Karpas-422 (cell line): ENCODE data around the gene RAB15. TPM values are rescaled to one million over a fixed set of nuclear protein-coding genes. Genes with fewer than 3 reads are reported as not detected.

Experiments used
- DNase-seq: peaks from one replicate; pipeline ENCODE4 v3.0.0-alpha.2; 2015
- H2AFZ ChIP-seq: fragments of 200-600 bp; sonication (generic); 2 replicates; pipeline ENCODE4 v1.6.1; 2014; ENCODE audit warnings: antibody characterized with exemption, low read length, mixed read lengths
- H3K27ac ChIP-seq: fragments of 200-600 bp; sonication (generic); 2 replicates; pipeline ENCODE4 v1.5.1; 2014; ENCODE audit warnings: mild to moderate bottlenecking, low read length, moderate library complexity
- H3K27me3 ChIP-seq: fragments of 200-600 bp; sonication (generic); 2 replicates; pipeline ENCODE4 v1.6.1; 2014; ENCODE audit warnings: low read length, mixed read lengths
- H3K36me3 ChIP-seq: fragments of 200-600 bp; sonication (generic); 2 replicates; pipeline ENCODE4 v1.6.1; 2014; ENCODE audit warnings: low read length, mixed read lengths; ENCODE audit not compliant: insufficient read depth
- H3K4me1 ChIP-seq: fragments of 200-600 bp; sonication (generic); 2 replicates; pipeline ENCODE4 v1.6.1; 2014; ENCODE audit warnings: mild to moderate bottlenecking, low read length, mixed read lengths
- H3K4me2 ChIP-seq: fragments of 200-600 bp; sonication (generic); 2 replicates; pipeline ENCODE4 v1.6.1; 2014; ENCODE audit warnings: low read length, low read depth, mild to moderate bottlenecking; ENCODE audit not compliant: poor library complexity, severe bottlenecking
- H3K4me3 ChIP-seq: fragments of 200-600 bp; sonication (generic); 2 replicates; pipeline ENCODE4 v1.5.1; 2014; ENCODE audit warnings: mild to moderate bottlenecking, antibody characterized with exemption, low read length, mixed read lengths
- H3K79me2 ChIP-seq: fragments of 200-600 bp; sonication (generic); 2 replicates; pipeline ENCODE4 v1.6.1; 2014; ENCODE audit warnings: mild to moderate bottlenecking, low read length, mixed read lengths
- H3K9ac ChIP-seq: fragments of 200-600 bp; sonication (generic); 2 replicates; pipeline ENCODE4 v1.6.0; 2014; ENCODE audit warnings: low read length
- H3K9me2 ChIP-seq: fragments of 200-600 bp; sonication (generic), shearing (Covaris generic); replicated peaks from 2 replicates; pipeline ENCODE4 v1.6.0; 2014; ENCODE audit warnings: mild to moderate bottlenecking, low read length, moderate library complexity; ENCODE audit not compliant: insufficient read depth
- H3K9me3 ChIP-seq: fragments of 300-700, 200-600 bp; sonication (generic); 2 replicates; pipeline ENCODE4 v1.6.1; 2014; ENCODE audit warnings: low read length, mixed read lengths
- H4K20me1 ChIP-seq: fragments of 200-600 bp; sonication (generic); 2 replicates; pipeline ENCODE4 v1.6.1; 2014; ENCODE audit warnings: mild to moderate bottlenecking, antibody characterized with exemption, low read length, low read depth; ENCODE audit not compliant: insufficient read depth
- total RNA-seq: library from RNA; depleted of rRNA; stranded (reverse); fragments of >200 nt; shearing (Covaris generic); gene quantifications from 2 replicates; pipeline ENCODE4 v1.2.3, GENCODE V29; 2014; ENCODE audit warnings: low replicate concordance

The RAB15 gene
- total RNA-seq, 1 experiment from 2014 or later: 1.2 TPM

DNA sequence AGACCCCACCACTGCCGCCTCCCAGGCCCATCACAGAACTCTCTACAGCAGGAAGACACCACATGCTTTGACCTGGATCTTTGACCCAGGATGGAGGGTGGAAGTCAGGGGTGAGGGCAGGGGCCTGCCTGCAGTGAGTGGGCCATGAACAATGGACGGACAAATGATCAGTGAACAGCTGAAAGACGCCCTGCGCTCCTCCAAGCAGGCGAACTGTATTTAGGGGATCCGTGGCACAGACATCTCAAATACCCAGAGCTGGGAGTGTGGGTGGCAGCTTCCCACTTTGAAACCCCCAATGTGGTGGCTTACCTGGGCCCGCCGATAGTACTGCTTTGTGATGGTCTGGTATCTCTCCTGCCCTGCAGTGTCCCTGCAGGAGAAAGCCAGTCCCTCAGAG lies 20.8 kb downstream of the RAB15 start:
- no peak overlapping the region for H3K9ac ChIP-seq
- H3K4me1 ChIP-seq: no peaks in the 10 kb centered on the region
- H4K20me1 ChIP-seq: no peaks in the 10 kb centered on the region; the same call in 1 of the 2 replicates
- H3K27ac ChIP-seq: no peak overlapping the region
- no peak overlapping the region for H3K4me3 ChIP-seq
- H3K27me3 ChIP-seq: no peaks in the 10 kb centered on the region
- H3K9me2 ChIP-seq: no peaks in the 10 kb centered on the region
- H3K79me2 ChIP-seq: no peaks in the 10 kb centered on the region
- no peaks in the 10 kb centered on the region for H3K9me3 ChIP-seq
- no peak overlapping the region for H2AFZ ChIP-seq
- no peak overlapping the region for H3K4me2 ChIP-seq
- DNase-seq: no peak
- H3K36me3 ChIP-seq: no peaks in the 10 kb centered on the region

DNA sequence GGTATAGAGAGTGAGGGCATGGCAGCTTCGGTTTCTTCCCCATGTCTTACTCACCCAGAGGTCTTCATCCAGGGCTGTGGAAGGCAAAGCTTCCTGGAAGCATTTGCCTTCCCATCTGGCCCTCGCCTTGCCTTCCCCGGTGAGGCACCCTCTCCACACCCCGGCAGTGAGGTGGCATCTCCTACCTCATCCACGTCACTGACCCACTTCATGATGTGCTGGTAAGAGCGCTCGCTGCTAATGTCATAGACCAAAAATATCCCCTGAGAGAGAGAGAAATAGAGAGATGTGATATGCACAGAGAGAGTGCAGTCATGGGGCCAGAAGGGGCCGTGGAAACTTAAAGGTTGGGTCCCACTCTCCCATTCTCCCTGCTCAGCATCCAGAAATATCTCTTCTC lies 21.2 kb downstream of the RAB15 start:
- Histone ChIP-seq H3K4me2 (no peak overlapping the region), H3K79me2 (no peaks in the 10 kb centered on the region), H3K36me3 (no peaks in the 10 kb centered on the region), H2AFZ (no peak overlapping the region), H4K20me1 (no peaks in the 10 kb centered on the region; the same call in 1 of the 2 replicates), H3K9me2 (no peaks in the 10 kb centered on the region), H3K4me1 (no peaks in the 10 kb centered on the region), H3K27ac (no peak overlapping the region), H3K9ac (no peak overlapping the region), H3K27me3 (no peaks in the 10 kb centered on the region), H3K4me3 (no peak overlapping the region), H3K9me3 (no peaks in the 10 kb centered on the region)
- no peak for DNase-seq

DNA sequence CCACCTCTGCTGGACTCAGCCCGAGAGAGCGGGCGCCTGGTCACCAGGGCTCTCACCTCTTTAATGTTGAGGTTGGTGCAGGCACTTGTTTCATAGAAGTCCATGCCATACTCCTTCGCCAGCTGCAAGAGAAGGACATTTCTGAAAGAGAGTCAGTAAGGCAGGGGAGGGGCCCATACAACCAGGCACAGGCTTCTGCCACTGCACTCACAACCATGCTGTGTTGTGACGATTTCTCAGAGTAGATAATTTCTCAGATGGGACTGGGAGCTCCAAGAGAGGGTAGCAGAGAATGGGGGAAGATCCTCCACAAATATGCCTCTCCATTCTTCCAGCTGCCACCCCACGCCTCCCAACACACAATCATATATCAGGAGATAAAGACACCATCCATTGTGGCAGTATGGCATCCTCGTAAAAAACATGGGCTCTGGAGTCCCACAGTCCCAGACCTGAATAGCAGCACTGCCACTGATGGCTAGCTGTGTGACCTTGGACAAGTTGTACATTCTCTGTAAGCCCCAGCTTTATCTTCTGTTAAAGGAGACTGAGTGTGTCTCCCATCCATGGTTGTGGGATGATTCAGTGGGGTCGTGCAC lies 23.4 kb downstream of the RAB15 start:
- no peak overlapping the region for H3K4me2 ChIP-seq

DNA sequence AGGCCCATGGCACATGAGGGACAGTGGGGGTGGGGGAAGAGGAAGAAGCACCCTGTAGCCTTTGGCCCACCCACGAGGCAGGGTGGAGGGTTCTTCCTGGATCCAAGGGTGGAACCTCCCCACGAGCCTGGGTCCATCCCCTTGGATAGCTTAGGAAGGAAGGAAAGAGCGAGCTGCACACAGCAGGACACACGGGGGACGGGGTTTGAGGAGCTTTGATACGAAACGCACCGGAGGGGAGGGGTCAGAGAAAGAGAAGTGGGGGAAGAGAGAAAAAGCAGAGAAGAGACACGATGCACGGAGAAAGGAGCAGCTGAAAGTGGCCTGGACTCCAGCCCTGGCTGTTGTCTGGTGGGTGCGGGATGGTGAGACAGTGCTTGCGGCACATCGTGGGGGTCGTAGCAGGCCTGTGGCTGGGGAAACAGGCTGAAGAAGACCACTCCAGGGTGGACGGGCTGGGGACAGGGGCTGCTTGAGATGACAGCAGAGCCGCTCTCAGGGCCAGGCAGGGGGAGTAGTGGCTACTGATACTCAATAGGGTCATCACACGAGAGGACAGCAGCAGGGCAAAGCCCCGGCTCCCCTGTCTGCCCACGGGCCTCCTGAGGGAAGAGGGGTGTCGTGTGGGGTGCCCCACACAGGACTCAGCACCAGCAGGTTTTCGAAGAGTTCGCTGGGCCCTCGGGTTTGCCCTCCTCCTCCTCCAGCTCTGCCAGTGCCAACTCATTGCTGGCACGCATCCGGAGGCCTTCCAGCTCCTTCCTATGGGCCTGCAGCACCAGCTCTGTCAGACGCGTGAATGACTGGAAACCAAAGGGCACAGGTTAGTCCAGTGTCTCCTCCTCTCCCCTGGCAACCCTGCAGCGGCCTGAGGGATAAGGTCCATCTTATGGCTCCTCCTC lies 24.2 kb downstream of the RAB15 start:
- Histone ChIP-seq H3K27ac (no peak overlapping the region), H3K4me1 (no peaks in the 10 kb centered on the region), H4K20me1 (no peaks in the 10 kb centered on the region; the same call in 1 of the 2 replicates), H3K27me3 (no peaks in the 10 kb centered on the region), H3K9ac (no peak overlapping the region), H3K36me3 (no peaks in the 10 kb centered on the region), H2AFZ (no peak overlapping the region), H3K4me3 (no peak overlapping the region), H3K9me3 (no peaks in the 10 kb centered on the region), H3K4me2 (no peak overlapping the region), H3K79me2 (no peaks in the 10 kb centered on the region), H3K9me2 (no peaks in the 10 kb centered on the region)
- no peak for DNase-seq

More for the DNA sequence above, 23.4 kb downstream of the RAB15 start:
- Histone ChIP-seq H3K4me3 (no peak overlapping the region), H3K9me3 (no peaks in the 10 kb centered on the region), H3K79me2 (no peaks in the 10 kb centered on the region), H2AFZ (no peak overlapping the region), H3K36me3 (no peaks in the 10 kb centered on the region), H3K4me1 (no peaks in the 10 kb centered on the region), H3K27me3 (no peaks in the 10 kb centered on the region), H4K20me1 (no peaks in the 10 kb centered on the region; the same call in 1 of the 2 replicates), H3K9ac (no peak overlapping the region), H3K9me2 (no peaks in the 10 kb centered on the region), H3K27ac (no peak overlapping the region)
- no peak for DNase-seq

DNA sequence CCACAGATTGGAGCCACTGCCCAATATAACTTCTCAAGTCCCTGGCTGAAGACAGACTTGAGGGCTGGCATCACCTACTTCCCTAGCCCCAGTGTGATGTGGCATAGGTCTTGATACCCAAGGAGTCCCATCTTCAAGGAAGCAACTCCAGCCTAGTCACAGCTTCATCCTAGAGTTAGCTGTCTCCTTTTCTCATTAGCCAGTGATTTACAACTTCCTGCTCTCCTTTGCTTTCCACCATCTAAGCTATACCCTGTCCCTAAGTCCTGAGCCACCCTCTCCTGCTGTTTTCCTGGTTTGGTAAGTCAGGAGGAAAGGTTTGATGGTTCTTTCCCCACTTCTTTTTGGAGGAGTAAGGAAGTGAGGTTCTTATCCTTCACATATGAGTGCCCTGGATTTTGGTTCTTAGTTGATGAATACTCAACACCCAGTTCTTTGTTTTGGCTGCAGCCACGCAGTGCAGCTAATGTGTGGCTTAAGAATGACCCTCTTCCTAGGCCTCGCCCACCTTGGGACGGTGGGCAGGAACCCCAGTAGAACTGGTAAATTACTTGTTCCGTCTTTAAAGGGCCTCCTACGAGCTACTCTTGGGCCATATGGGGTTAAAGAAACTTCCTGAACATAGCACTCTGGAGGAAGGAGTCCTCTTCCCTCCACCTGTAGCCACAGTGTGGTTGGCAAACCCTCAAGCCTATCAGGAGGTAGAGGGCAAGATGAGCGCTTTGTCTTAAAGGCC lies 25.7 kb downstream of the RAB15 start:
- Histone ChIP-seq H2AFZ (no peak overlapping the region), H4K20me1 (no peaks in the 10 kb centered on the region), H3K36me3 (peaks cover 4% of the 10 kb centered on the region; the same call in 1 of the 2 replicates), H3K9ac (no peak overlapping the region), H3K4me1 (no peaks in the 10 kb centered on the region), H3K9me3 (no peaks in the 10 kb centered on the region), H3K4me3 (no peak overlapping the region), H3K9me2 (no peaks in the 10 kb centered on the region), H3K79me2 (no peaks in the 10 kb centered on the region), H3K27ac (no peak overlapping the region), H3K27me3 (no peaks in the 10 kb centered on the region), H3K4me2 (no peak overlapping the region)
- no peak for DNase-seq

DNA sequence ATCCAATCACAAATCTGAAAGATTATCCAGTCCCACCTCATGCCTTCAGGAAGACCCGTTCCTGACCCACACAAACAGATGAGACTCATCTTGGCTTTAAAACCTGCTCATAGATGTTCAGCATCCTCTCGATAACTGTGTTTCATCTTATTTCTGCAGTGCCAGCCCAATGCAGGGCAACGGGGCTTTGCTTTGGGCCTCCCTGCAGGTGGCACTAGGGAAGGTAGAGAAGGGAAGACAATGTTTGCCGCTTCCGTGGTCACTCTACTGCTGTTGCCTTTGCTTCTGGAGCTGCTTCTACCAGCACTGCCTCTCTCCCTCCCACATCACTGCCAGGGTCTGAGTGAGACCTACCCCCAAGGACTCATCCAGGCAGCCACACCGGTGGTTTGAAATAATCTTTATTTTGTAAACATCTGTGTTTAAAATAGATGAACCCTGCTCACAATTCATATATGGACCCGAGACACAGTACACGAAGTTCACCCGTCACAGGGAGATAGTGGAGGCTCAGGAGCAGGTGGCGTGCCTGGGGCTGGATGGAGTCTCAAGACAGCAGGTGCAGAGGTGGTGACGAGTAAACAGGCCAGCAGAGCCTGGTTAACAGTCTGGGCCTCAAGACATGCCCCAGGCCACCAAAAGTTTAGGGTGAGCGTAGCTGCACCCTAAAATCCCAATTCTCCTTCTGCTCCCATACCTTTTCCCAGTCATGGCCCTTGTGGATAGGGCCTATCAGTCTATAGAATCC lies 26.5 kb downstream of the RAB15 start:
- Histone ChIP-seq H3K4me2 (no peak overlapping the region), H3K9me2 (no peaks in the 10 kb centered on the region), H3K36me3 (peaks cover 4% of the 10 kb centered on the region; the same call in 1 of the 2 replicates), H3K4me3 (no peak overlapping the region), H3K27ac (no peak overlapping the region), H2AFZ (no peak overlapping the region), H3K27me3 (no peaks in the 10 kb centered on the region), H3K9ac (no peak overlapping the region), H3K9me3 (no peaks in the 10 kb centered on the region), H3K4me1 (no peaks in the 10 kb centered on the region), H4K20me1 (no peaks in the 10 kb centered on the region), H3K79me2 (no peaks in the 10 kb centered on the region)
- no peak for DNase-seq

DNA sequence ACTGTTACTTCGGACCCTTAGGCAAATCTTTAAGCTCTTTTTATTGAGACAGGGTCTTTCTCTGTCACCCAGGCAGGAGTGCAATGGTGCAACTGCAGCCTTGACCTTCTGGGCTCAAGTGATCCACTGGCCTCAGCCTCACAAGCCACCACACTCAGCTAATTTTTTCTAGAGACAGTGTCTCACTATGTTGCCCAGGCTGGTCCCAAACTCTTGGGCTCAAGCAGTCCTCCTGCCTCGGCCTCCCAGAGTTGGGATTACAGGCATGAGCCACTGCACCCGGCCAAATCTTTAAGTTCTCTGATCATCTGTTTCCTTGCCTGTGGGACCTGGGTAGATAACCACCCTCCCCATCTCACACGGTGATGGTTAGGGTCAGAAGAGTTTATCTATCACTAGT lies 27.3 kb downstream of the RAB15 start:
- H3K79me2 ChIP-seq: no peaks in the 10 kb centered on the region
- H3K4me2 ChIP-seq: no peak overlapping the region
- no peak overlapping the region for H2AFZ ChIP-seq
- H4K20me1 ChIP-seq: no peaks in the 10 kb centered on the region
- H3K27me3 ChIP-seq: no peaks in the 10 kb centered on the region
- no peaks in the 10 kb centered on the region for H3K9me2 ChIP-seq
- H3K4me3 ChIP-seq: no peak overlapping the region
- H3K36me3 ChIP-seq: peaks cover 4% of the 10 kb centered on the region; the same call in 1 of the 2 replicates
- no peak overlapping the region for H3K27ac ChIP-seq
- H3K9me3 ChIP-seq: no peaks in the 10 kb centered on the region
- no peaks in the 10 kb centered on the region for H3K4me1 ChIP-seq
- H3K9ac ChIP-seq: no peak overlapping the region
- DNase-seq: no peak
